NCI-H345 treated with DMSO at 0.1 percent for 48 hours (cell line): ENCODE data around the gene UBALD2.
"Not testable (repeated sequence)": the region's sequence is repeated elsewhere in the genome, so short reads cannot be mapped to it uniquely, and the experiment has no call there.

Experiments used
- DNase-seq: peaks from one replicate; lab custom pipeline; 2025; ENCODE audit not compliant: unreplicated experiment; lab: John Stamatoyannopoulos, UW

UBALD2 gene

DNA sequence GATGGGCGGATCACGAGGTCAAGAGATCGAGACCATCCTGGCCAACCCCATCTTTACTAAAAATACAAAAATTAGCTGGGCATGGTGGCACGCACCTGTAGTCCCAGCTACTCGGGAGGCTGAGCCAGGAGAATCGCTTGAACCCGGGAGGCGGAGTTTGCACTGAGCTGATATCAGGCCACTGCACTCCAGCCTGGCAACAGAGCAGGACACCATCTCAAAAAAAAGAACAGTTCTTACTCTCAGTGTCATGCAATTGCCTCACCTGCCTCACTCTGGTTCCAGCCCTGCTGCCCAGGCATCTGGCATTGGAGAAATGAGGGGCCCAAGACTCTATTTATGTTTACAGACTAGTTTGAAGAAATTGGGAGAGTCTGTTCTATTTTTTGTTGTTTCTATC, 20.4 kb upstream of the UBALD2 start:
- DNase-seq: not testable (repeated sequence)

GRCh38 chr17:76246080-76247066, 18.8 kb upstream of the UBALD2 start:
- no peak for DNase-seq

DNA sequence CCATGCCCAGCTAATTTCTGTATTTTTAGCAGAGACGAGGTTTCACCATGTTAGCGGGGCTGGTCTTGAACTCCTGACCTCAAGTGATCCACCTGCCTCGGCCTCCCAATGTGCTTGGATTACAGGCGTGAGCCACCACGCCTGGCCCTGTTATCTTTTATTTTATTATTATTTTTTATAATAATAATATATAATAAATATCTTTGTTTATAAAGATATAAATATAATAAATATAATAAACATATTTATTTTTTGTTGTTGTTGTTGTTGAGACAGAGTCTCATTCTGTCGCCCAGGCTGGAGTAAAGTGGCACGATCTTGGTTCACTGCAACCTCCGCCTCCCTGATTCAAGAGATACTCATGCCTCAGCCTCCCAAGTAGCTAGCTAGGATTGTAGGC, 17.8 kb upstream of the UBALD2 start:
- no peak for DNase-seq

GRCh38 chr17:76248013-76248782, 16.9 kb upstream of the UBALD2 start:
- no peak for DNase-seq

- no peak for DNase-seq
Observed at GRCh38 chr17:76250141-76250540, 15.0 kb upstream of the UBALD2 start.

- DNase-seq: no peak
Observed at GRCh38 chr17:76251478-76252039, 13.6 kb upstream of the UBALD2 start.

DNA sequence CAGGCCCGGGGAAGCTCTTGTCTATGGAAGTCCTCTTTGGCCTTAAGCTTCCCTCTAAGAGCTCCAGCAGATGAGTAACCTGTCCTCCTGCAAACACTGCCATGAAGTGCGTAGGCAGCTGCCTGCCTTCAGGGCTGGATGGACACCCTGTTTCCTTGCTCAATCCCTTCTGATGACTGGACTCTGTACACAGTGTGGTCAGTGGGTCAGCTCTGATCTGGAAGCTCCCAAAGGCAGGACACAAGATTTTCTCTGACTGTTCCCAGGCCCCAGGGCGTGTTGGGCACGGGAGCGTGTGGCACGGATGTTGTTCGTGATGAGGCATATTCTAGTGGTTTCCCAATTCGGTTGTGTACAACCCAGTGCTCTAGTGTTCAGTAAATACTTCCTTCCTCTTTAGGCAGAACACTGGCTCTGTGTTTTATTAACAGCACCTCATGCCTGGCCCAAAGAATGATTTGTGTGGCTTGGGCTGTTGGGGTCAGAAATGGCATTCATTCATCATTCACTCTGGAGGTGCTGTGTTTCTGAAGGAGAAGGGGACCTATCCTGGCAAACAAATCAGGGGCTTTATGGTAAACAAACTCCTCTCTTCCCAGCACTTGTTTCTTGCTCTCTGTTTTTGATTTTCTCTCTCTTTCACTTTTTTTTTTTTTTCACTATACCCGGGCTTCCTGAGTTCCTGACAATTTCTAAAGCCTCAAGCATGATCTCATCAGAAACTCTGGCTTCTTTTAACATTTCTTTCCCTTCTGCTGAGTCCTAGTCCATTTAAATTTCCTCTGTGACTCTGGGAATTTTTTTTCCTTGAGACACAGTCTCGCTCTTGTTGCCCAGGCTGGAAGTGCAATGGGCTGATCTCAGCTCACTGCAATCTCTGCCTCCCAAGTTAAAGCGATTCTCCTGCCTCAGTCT, 12.9 kb upstream of the UBALD2 start:
- no peak for DNase-seq

DNA sequence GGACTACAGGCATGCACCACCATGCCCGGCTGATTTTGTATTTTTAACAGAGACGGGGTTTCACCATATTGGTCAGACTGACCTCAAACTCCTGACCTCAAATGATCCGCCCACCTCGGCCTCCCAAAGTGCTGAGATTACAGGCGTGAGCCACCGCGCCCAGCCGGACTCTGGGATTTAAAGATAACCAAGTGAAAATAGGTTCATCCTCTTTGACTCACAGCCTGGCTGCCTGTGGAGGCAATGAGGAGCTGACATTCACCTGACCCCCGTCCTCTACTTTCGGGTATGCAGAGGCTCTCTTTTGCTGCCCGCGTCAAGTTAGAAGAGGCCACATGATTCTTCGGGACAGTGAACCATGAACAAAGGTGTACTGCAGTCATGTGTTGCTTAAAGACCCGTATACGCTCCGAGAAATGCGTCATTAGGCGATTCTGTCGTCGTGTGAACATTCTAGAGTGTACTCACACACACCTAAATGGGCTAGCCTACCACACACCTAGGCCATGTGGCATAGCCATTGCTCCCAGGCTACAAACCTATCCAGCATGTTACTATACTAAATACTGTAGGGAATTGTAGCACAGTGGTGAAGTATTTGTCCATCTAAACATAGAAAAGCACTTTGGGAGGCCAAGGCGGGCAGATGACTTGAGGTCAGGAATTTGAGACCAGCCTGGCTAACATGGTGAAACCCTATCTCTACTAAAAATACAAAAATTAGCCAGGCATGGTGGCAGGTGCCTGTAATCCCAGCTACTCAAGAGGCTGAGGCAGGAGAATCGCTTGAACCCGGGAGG, 12.0 kb upstream of the UBALD2 start:
- DNase-seq: not testable (repeated sequence)

- DNase-seq: no peak
Observed at GRCh38 chr17:76253841-76254240, 11.3 kb upstream of the UBALD2 start.

- no peak for DNase-seq
Observed at GRCh38 chr17:76254275-76254674, 10.9 kb upstream of the UBALD2 start.

GRCh38 chr17:76255801-76256429, 9.2 kb upstream of the UBALD2 start:
- DNase-seq: no peak

DNA sequence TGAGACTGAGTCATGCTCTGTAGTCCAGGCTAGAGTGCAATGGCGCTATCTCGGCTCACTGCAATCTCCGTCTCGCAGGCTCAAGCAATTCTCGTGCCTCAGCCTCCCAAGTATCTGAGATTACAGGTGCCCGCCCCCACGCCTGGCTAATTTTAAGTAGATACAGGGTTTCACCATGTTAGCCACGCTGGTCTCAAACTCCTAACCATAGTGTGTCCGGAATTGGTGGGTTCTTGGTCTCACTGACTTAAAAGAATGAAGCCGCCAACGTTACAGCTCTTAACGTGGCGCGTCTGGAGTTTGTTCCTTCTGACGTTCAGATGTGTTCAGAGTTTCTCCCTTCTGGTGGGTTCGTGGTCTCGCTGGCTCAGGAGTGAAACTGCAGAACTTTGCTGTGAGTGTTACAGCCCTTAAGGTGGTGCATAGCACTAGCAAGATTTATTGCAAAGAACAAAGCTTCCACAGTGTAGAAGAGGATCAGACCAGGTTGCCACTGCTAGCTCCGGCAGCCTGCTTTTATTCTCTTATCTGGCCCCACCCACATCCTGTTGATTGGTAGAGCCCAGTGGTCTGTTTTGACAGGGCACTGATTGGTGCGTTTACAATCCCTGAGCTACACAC, 8.6 kb upstream of the UBALD2 start:
- not testable (repeated sequence) for DNase-seq

- no peak for DNase-seq
Observed at GRCh38 chr17:76260220-76260619, 4.9 kb upstream of the UBALD2 start.

- no peak for DNase-seq
Observed at GRCh38 chr17:76260669-76261068, 4.5 kb upstream of the UBALD2 start.

- DNase-seq: no peak
Observed at GRCh38 chr17:76261421-76262215, 3.5 kb upstream of the UBALD2 start.

DNA sequence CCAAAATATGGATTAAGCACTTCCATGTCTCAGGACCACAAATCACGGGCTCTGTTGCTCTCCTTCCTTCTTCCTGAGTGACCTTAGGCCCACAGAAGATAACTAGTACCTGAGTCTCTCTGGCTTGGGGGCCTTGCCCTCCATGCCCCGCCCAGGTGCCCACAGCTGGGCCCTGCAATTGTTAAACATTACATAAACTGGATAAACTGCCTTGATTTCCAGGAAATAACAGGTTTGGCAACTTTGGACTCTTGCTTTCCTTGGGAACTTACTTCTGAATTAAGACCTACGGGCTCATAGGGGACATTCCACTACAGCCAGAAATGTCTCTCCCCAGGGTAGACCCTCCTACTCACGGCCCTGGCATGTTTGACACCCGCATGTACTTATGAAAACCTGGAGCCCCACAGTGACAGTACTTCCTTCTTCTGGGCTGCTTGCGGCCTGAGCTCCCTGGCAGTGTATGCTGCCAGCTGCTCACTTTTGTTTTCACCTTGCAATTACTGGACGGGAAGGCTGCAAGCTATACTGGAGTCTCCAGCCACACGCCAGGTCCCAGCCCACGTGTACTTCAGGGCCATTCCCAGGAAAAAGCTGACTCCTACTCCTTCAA, 2.3 kb upstream of the UBALD2 start:
- no peak for DNase-seq

DNA sequence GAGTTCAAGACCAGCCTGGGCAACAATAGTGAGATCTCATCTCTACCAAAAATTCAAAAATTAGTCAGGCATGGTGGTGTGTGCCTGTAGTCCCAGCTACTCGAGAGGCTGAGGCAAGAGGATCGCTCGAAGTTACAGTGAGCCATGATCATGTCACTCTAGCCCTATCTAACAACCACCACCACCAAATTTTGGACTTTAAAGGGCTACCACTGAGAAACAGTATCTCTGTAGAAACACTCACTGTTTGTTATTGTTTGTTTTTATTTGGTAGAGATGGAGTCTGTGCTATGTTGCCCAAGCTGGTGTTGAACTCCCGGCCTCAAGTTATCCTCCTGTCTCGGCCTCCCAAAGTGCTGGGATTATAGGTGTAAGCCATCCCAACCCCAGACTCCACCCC, 1.3 kb upstream of the UBALD2 start:
- no peak for DNase-seq

DNA sequence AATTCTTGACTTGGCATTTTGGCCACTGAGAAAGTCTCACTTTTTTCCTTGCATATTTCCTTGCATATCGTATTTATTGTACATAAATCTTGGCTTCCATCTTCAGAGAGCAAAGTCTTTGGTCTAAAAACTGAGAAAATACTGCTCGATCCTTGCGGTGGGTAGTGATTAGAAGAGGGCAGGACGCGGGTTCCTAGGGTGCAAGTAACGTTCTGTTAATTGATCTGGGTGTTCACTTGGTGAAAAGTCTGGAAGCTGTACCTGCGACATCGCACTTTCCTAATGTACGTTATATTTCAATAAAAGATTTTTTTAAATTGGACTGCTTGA, 758 bp upstream of the UBALD2 start:
- no peak for DNase-seq
